Vagina (tissue), 2 donors: Measurements from ENCODE around the gene COX5A. TPM values are rescaled to one million over a fixed set of nuclear protein-coding genes. Genes with fewer than 3 reads are reported as not detected.
"Not testable (repeated sequence)": the region's sequence is repeated elsewhere in the genome, so short reads cannot be mapped to it uniquely, and the experiment has no call there.

ENCODE experiments used
- DNase-seq, 2 donors: peaks; one replicate each; pipeline ENCODE4 v3.0.0-alpha.2; 2017; ENCODE audit errors: extremely low spot score in 2 of 2
- H3K27ac ChIP-seq: fragments of 200-600 bp; sonication (generic); one replicate; pipeline ENCODE4 v1.5.1; 2019
- H3K27me3 ChIP-seq: fragments of 200-600 bp; sonication (generic); one replicate; pipeline ENCODE4 v1.5.1; 2019
- H3K36me3 ChIP-seq, 2 donors: fragments of 200-600 bp; sonication (generic); one replicate each; pipeline ENCODE4 v1.5.1; 2017 to 2019
- H3K4me1 ChIP-seq: fragments of 200-600 bp; sonication (generic); one replicate; pipeline ENCODE4 v1.5.1; 2019
- H3K4me3 ChIP-seq, 2 donors: fragments of 200-600 bp; sonication (generic); 1 replicate in 1 of 2; 2 replicates in 1 of 2; pipeline ENCODE4 v1.5.1; 2016 to 2019
- H3K9me3 ChIP-seq: fragments of 200-600 bp; sonication (generic); one replicate; pipeline ENCODE4 v1.5.1; 2019
- CTCF ChIP-seq, 3 experiments: fragments of 450-650 bp in 2 of 3; fragments of 200-600 bp in 1 of 3; sonication (generic) in 1 of 3; IDR thresholded peaks; one replicate each; pipeline ENCODE4 v1.5.1; 2017 to 2019; ENCODE audit warnings: antibody characterized with exemption in 3 of 3, mild to moderate bottlenecking in 2 of 3, moderate library complexity in 2 of 3
- POLR2A ChIP-seq, 2 donors: fragments of 450-650 bp; IDR thresholded peaks; one replicate each; pipeline ENCODE4 v1.6.1; 2017; ENCODE audit warnings: antibody characterized with exemption in 2 of 2, mild to moderate bottlenecking in 2 of 2, moderate library complexity in 2 of 2
- POLR2AphosphoS5 ChIP-seq, 2 donors: sonication (generic); formaldehyde crosslinking; IDR thresholded peaks; one replicate each; pipeline ENCODE4 v1.9.0; 2017; ENCODE audit warnings: antibody characterized with exemption in 2 of 2, mild to moderate bottlenecking in 2 of 2, low read depth in 1 of 2; ENCODE audit not compliant: insufficient read depth in 1 of 2
- intact Hi-C: fragments of 100-400 bp; cut with DNase I; formaldehyde crosslinking; loops from one replicate; pipeline ENCODE4 v1.15.1; 2023
- total RNA-seq: library from RNA; depleted of rRNA; stranded (reverse); fragments of >200 nt; gene quantifications from one replicate; pipeline ENCODE4 v1.2.3, GENCODE V29; 2016

The COX5A gene
- total RNA-seq, 1 donor from 2014 or later = 123 TPM

GRCh38 chr15:74950078-74950908, 12.4 kb upstream of the COX5A start:
- Histone ChIP-seq H3K9me3 (no peaks in the 10 kb centered on the region), H3K4me3 (no peak overlapping the region), H3K27me3 (no peaks in the 10 kb centered on the region), H3K36me3 (no peaks in the 10 kb centered on the region), H3K4me1 (peaks cover 17% of the 10 kb centered on the region), H3K27ac (no peak overlapping the region)
- no peak for DNase-seq
- TF ChIP-seq POLR2A (IDR thresholded peaks at IDR 0.05) = no peak
- TF ChIP-seq CTCF (IDR thresholded peaks at IDR 0.05) = peak; percentile 70 to 98 (median 95)
- peak in 1 of 2 donors; percentile 46 for TF ChIP-seq POLR2AphosphoS5 (IDR thresholded peaks at IDR 0.05; ENCODE audit: insufficient read depth in 1 of 2, low read depth in 1 of 2)
- intact Hi-C loops = no loop called here

GRCh38 chr15:74937272-74937589, 642 bp downstream of the COX5A start:
- TF ChIP-seq POLR2A (IDR thresholded peaks at IDR 0.05) = no peak
- TF ChIP-seq POLR2AphosphoS5 (IDR thresholded peaks at IDR 0.05; ENCODE audit: insufficient read depth in 1 of 2, low read depth in 1 of 2) = no peak
- TF ChIP-seq CTCF (IDR thresholded peaks at IDR 0.05) = peak in 1 of 3 experiments; percentile 31
- H3K27ac ChIP-seq = peak overlapping the region; percentile 89
- H3K9me3 ChIP-seq = no peaks in the 10 kb centered on the region
- no peak for DNase-seq
- peak overlapping the region; percentile 80 to 95 for H3K4me3 ChIP-seq
- no peaks in the 10 kb centered on the region for H3K27me3 ChIP-seq
- intact Hi-C loops = no loop called here
- H3K36me3 ChIP-seq = no peaks in the 10 kb centered on the region
- peaks cover 23% of the 10 kb centered on the region for H3K4me1 ChIP-seq

- H3K4me3 ChIP-seq, DNase-seq, intact Hi-C loops, H3K27ac ChIP-seq, H3K27me3 ChIP-seq, H3K9me3 ChIP-seq, H3K36me3 ChIP-seq: not testable (repeated sequence)
- H3K4me1 ChIP-seq = peaks cover 23% of the 10 kb centered on the region
Observed at GRCh38 chr15:74935193-74935592, 2.7 kb downstream of the COX5A start.

GRCh38 chr15:74933573-74933972, 4.3 kb downstream of the COX5A start:
- intact Hi-C loops = no loop called here
- no peak for DNase-seq
- no peaks in the 10 kb centered on the region for H3K27me3 ChIP-seq
- H3K4me1 ChIP-seq = peaks cover 23% of the 10 kb centered on the region
- TF ChIP-seq POLR2A (IDR thresholded peaks at IDR 0.05) (no peak), POLR2AphosphoS5 (IDR thresholded peaks at IDR 0.05; ENCODE audit: insufficient read depth in 1 of 2, low read depth in 1 of 2) (no peak)
- no peaks in the 10 kb centered on the region for H3K9me3 ChIP-seq
- no peak overlapping the region for H3K27ac ChIP-seq
- H3K36me3 ChIP-seq = peaks cover 0 to 11% of the 10 kb centered on the region in 2 donors
- no peak overlapping the region for H3K4me3 ChIP-seq

GRCh38 chr15:74928771-74929198, 9.1 kb downstream of the COX5A start:
- Histone ChIP-seq H3K36me3 (peaks cover 0 to 39% of the 10 kb centered on the region in 2 donors), H3K9me3 (no peaks in the 10 kb centered on the region), H3K27ac (no peak overlapping the region), H3K4me1 (peaks cover 4% of the 10 kb centered on the region), H3K4me3 (no peak overlapping the region), H3K27me3 (no peaks in the 10 kb centered on the region)
- intact Hi-C loops = no loop called here
- no peak for TF ChIP-seq CTCF (IDR thresholded peaks at IDR 0.05)
- no peak for DNase-seq

- H3K27me3 ChIP-seq = no peaks in the 10 kb centered on the region
- peaks cover 0 to 77% of the 10 kb centered on the region in 2 donors for H3K36me3 ChIP-seq
- TF ChIP-seq CTCF (IDR thresholded peaks at IDR 0.05) (no peak), POLR2A (IDR thresholded peaks at IDR 0.05) (no peak), POLR2AphosphoS5 (IDR thresholded peaks at IDR 0.05; ENCODE audit: insufficient read depth in 1 of 2, low read depth in 1 of 2) (no peak)
- H3K9me3 ChIP-seq = no peaks in the 10 kb centered on the region
- no peaks in the 10 kb centered on the region for H3K4me1 ChIP-seq
- no peak for DNase-seq
- no peak overlapping the region for H3K4me3 ChIP-seq
- intact Hi-C loops = no loop called here
- no peak overlapping the region for H3K27ac ChIP-seq
Observed at GRCh38 chr15:74924525-74924924, 13.3 kb downstream of the COX5A start.
